ENCODE data around the gene KIAA1755.

GRCh38 chr20:38203981-38204357 lies 56.6 kb downstream of the KIAA1755 start:
- TF ChIP-seq POLR2A (IDR thresholded peaks at IDR 0.05) (no peak), CTCF (IDR thresholded peaks at IDR 0.05) (no peak)
